Loucy (cell line): ENCODE measurements around the gene BAK1.

ENCODE experiments used
- EZH2phosphoT487 ChIP-seq: fragments of 200-600 bp; IDR thresholded peaks from 2 replicates; pipeline ENCODE4 v1.6.1; 2018; ENCODE audit warnings: antibody characterized with exemption, mild to moderate bottlenecking, moderate library complexity, borderline replicate concordance
- TF ChIP-seq, protein P1 (sequence below): fragments of 200-600 bp; sonication (generic); conservative IDR thresholded peaks from 2 replicates; pipeline ENCODE4 v1.5.1; 2014; ENCODE audit warnings: mild to moderate bottlenecking, antibody characterized with exemption, low read length

DNA sequence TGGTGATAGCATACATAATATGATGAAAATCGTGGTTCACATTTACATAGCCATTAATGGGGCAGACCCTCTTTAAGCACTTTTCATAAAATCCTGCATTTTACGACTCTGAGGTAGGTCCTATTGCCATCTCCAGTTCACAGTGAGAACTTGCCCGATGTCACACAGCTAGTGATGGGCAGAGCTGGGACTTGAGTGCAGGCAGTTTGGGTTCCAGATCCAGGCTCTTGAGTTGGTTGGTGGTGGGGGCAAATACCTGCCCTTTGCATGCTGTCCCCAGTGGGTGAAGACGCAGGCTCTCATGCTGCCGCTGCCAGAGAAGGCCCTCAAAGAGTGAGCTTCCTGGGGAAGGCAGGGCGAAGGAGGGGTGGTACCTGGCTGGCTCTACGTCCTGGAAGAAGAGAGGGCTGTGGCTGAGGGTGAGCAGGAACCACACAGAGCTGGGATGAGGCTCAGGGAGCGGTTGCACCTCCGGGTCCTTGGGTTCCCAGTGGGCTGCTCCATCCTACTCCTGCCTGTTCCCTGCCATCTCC lies 6.1 kb upstream of the BAK1 start:
- TF ChIP-seq, protein P1, sequence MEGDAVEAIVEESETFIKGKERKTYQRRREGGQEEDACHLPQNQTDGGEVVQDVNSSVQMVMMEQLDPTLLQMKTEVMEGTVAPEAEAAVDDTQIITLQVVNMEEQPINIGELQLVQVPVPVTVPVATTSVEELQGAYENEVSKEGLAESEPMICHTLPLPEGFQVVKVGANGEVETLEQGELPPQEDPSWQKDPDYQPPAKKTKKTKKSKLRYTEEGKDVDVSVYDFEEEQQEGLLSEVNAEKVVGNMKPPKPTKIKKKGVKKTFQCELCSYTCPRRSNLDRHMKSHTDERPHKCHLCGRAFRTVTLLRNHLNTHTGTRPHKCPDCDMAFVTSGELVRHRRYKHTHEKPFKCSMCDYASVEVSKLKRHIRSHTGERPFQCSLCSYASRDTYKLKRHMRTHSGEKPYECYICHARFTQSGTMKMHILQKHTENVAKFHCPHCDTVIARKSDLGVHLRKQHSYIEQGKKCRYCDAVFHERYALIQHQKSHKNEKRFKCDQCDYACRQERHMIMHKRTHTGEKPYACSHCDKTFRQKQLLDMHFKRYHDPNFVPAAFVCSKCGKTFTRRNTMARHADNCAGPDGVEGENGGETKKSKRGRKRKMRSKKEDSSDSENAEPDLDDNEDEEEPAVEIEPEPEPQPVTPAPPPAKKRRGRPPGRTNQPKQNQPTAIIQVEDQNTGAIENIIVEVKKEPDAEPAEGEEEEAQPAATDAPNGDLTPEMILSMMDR, result no peak
- TF ChIP-seq EZH2phosphoT487, result no peak
